NOMO-1 treated with dmso at 0.1 percent for 144 hours (cell line): ENCODE results near the gene HEPACAM.
"Not testable (repeated sequence)": the region's sequence is repeated elsewhere in the genome, so short reads cannot be mapped to it uniquely, and the experiment has no call there.

ENCODE experiments used
- DNase-seq: peaks from one replicate; lab custom pipeline; 2025; ENCODE audit not compliant: unreplicated experiment; lab: John Stamatoyannopoulos, UW

Gene HEPACAM

GRCh38 chr11:124935548-124936514, at the start of gene HEPACAM:
TSS of gene HEPACAM (minus strand) at chr11:124936047. CDS start at chr11:124936006, 41 bp downstream.
- no peak for DNase-seq

GRCh38 chr11:124984512-124984854, 48.6 kb upstream of the HEPACAM start:
- DNase-seq, result no peak

- no peak for DNase-seq
Observed at GRCh38 chr11:124983674-124984511, 48.0 kb upstream of the HEPACAM start.

GRCh38 chr11:124982043-124982442, 46.2 kb upstream of the HEPACAM start:
- no peak for DNase-seq

GRCh38 chr11:124978316-124978715, 42.5 kb upstream of the HEPACAM start:
- no peak for DNase-seq

- no peak for DNase-seq
Observed at GRCh38 chr11:124977006-124977405, 41.2 kb upstream of the HEPACAM start.

- no peak for DNase-seq
Observed at GRCh38 chr11:124976531-124976930, 40.7 kb upstream of the HEPACAM start.

- DNase-seq, result no peak
Observed at GRCh38 chr11:124971810-124972209, 36.0 kb upstream of the HEPACAM start.

- DNase-seq, result peak; percentile 81
Observed at GRCh38 chr11:124970925-124971324, 35.1 kb upstream of the HEPACAM start.

GRCh38 chr11:124968197-124968596, 32.4 kb upstream of the HEPACAM start:
- not testable (repeated sequence) for DNase-seq

- DNase-seq, result peak; percentile 53
Observed at GRCh38 chr11:124961972-124962609, 26.2 kb upstream of the HEPACAM start.

- no peak for DNase-seq
Observed at GRCh38 chr11:124955035-124955434, 19.2 kb upstream of the HEPACAM start.

- no peak for DNase-seq
Observed at GRCh38 chr11:124954590-124954955, 18.7 kb upstream of the HEPACAM start.

- peak; percentile 97 for DNase-seq
Observed at GRCh38 chr11:124953753-124954589, 18.1 kb upstream of the HEPACAM start, which contains the start of gene CCDC15. TSS of gene CCDC15 (plus strand) at chr11:124954202. CDS start at chr11:124954733, 531 bp downstream.

- no peak for DNase-seq
Observed at GRCh38 chr11:124951341-124951740, 15.5 kb upstream of the HEPACAM start.

- DNase-seq, result no peak
Observed at GRCh38 chr11:124950601-124951330, 14.9 kb upstream of the HEPACAM start.

- DNase-seq, result no peak
Observed at GRCh38 chr11:124946735-124947141, 10.9 kb upstream of the HEPACAM start.

- no peak for DNase-seq
Observed at GRCh38 chr11:124945826-124946225, 10.0 kb upstream of the HEPACAM start.

GRCh38 chr11:124944565-124944964, 8.7 kb upstream of the HEPACAM start:
- DNase-seq, result no peak

GRCh38 chr11:124943741-124944140, 7.9 kb upstream of the HEPACAM start:
- DNase-seq, result no peak
